EH (cell line): ENCODE results near the gene TBC1D16.
"Not testable (repeated sequence)": the region's sequence is repeated elsewhere in the genome, so short reads cannot be mapped to it uniquely, and the experiment has no call there.

Experiments used
- DNase-seq: peaks from one replicate; pipeline ENCODE4 v3.0.0-alpha.2; 2015; ENCODE audit warnings: low read depth

The TBC1D16 gene

DNA sequence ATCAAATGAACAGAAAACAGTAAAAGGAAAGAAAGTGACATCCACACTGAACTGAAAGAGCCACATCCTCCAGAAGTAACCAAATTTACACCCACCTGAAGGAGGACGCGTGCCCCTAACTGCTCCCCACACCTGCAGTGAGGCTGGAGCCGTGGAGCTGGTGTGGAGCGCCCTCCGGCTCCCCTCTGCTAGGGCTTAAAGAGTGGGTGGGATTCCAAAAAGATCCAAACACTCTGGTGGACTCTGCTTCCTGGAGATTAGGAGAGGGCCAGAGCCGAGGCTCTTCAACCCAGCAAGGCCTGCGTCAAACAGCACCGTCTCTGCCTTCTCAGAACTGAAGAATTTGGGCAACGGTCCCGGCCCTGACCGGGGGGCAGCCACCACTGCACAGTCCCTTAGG is 16.0 kb upstream of the TBC1D16 start:
- DNase-seq = no peak

DNA sequence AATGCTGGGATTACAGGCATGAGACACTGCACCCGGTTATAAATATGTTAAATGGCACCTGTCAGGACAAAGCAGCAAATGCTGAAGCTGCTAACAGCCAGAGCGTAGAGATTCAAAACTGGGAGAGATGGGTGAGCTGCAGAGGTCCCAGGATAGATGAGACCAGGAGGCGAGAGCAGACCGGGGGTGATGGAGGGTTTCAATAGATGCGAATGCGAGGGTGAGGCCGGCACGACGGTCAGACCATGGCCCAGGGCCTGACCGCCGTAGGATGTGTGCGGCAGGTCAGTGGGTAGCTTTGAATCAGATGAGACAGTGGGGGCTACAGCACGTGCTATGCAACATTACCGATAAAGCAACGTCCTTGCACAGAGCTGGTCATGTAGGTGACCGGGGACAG is 15.0 kb upstream of the TBC1D16 start:
- no peak for DNase-seq

DNA sequence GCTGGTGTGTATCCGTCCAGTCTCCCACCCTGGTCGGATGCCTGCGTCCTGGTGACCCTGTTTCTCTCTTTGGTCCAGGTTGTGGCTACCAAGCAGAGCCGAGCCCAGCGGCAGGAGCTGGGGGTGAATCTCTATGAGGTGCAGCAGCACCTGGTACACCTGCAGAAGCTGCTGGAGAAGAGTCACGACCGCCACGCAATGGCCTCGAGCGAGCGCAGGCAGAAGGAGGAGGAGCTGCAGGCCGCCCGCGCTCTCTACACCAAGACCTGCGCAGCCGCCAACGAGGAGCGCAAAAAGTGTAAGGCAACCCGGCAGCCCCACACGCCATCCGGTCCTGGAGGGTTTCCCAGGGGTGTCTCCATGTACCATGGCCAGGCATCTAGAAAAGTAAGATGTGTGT is 14.3 kb upstream of the TBC1D16 start:
- DNase-seq = no peak

DNA sequence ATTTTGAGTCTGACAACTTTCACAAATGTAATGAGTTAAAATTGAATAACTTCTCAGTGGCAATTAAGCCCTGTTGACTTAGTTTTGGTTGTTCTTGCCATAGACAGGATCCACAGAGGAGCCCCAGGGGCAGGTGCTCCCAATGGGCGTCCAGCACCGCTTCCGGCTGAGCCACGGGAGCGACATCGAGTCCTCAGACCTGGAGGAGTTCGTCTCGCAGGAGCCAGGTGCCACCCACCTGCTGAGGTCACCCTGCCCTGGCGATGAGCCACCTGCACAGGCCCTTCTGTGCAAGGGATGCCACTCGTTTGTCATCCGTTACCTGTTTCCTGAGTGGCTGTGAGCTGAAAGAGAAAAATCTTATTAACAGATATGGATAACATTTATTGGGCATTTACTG is 11.5 kb upstream of the TBC1D16 start:
- no peak for DNase-seq

DNA sequence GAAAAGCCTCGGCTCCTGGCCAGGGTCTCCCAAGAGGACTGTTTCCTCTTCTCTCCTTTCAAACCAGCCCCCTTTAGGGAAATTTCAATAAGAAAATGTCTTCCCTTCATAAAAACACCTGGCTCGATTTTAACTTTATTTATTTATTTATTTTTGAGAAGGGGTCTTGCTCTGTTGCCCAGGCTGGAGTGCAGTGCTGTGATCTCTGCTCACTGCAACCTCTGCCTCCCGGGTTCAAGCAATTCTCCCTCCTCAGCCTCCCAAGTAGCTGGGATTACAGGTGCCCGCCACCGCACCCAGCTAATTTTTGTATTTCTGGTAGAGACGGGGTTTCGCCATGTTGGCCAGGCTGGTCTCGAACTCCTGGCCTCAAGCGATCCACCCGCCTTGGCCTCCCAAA is 11.0 kb upstream of the TBC1D16 start:
- not testable (repeated sequence) for DNase-seq

DNA sequence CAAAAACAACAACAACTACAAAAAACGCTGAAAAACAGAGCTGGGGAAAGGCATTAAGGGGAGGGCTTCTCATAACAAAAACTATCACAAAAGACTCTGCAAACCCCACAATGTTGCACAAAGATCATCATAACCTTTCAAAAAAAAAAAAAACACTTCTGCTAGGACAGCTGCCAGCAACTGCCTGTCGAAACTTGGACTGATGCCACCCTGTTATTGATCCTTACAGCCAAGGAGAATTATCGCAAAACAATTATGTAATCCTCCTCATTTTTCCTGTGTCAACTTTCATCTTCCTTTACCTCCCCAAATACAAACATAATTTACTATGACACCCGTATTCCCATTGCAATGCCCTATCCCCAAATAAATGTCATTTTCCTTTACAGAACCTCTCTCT is 10.0 kb upstream of the TBC1D16 start:
- no peak for DNase-seq

DNA sequence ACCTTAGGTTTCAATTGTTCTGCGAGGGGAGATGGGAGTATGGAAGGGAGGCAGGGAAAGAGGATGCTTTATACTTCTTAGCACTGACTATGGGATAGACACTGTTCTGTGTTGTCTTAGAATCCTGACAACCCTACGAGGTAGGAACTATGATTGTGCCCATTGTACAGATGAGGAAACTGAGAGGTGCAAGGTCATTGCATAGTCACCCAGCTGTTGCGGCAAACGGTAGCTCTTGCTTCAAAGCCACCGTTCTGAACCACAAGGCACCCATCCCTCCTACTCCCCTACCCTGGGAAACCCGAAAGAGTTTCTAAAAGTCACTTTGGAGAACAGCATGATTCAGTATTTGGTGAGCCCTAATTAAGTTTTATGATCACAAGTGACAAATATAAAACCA is 8.3 kb upstream of the TBC1D16 start:
- DNase-seq = no peak

DNA sequence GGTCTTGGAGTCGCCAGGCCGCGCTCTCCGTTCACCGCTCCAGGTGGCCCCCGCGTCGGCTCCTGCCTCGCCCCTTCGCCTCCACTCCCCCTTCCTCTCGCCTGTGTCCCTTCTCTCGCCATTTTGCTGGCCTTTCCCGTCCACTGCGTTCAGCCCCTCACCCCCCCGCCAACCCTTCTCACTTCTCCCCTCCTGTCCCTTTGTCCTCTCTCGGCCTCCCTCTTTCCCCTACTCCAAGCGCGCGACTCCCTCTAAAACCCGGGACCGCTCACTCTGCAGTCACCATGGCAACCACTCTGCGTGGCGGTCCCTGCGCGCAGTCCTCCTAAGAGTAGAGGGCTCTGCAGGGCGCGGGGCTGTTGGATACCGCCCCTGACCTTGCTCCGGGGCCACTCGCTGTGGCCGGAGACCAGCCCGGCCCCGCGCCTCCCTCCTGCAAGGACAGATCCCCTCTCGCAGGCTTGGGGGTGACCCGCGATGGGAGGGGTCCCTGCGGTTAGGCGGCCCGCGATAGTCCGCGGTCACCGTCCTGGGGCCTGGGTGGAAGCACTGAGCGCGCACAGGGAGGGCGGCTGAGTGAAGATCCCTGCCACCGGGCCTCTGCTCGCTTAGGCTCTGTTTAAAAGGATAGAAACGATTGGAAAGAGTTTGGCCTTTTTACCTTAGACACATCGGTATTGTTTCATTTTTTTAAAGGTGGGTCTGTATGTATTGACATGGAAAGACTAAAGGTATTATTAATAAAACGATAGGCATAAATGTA is 1.2 kb upstream of the TBC1D16 start:
- peak; percentile 53 for DNase-seq

DNA sequence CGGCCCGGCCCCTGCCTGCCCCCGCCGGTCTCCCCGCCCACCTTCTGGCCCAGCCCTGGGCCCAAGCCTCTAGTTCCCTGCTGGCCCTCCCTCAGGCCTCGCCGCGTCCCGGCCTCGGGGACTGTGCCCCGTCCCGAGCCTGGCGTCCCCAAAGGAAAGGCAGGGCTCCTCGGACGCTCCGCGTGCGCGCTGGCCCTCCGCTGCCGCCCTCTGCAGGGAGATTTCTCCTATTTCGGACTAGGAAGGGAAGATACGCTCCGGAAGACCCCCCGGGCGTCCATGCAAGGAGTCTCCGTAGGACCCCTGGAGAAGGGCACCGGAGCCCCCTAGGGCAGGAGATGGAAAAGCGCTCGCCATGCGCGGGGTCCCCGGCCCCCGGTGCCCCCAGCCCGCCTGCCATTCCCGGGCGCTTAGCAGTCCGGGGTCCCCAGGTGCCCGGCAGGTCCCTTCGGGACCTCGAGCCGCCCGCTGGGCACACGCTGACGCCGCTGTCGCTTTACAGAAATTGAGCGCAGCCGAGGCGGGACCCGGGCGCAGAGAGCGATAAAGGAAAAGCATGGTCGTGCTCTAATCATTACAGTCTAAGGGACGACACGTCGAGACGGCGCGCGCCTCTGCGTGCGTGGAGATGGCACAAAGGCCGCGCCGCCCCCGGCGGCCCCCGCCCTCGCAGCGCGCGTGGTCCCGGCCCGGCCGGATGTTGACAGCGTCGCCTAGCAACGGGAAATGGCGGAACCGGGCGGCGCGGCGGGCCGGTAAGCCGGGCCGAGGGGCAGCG is 454 bp upstream of the TBC1D16 start, which contains the start of gene CCDC40:
TSS of gene CCDC40 (plus strand) at position 706 of the 778 bp plus-strand sequence. CDS start at position 727, 21 bp downstream.
- DNase-seq = peak; percentile 82

DNA sequence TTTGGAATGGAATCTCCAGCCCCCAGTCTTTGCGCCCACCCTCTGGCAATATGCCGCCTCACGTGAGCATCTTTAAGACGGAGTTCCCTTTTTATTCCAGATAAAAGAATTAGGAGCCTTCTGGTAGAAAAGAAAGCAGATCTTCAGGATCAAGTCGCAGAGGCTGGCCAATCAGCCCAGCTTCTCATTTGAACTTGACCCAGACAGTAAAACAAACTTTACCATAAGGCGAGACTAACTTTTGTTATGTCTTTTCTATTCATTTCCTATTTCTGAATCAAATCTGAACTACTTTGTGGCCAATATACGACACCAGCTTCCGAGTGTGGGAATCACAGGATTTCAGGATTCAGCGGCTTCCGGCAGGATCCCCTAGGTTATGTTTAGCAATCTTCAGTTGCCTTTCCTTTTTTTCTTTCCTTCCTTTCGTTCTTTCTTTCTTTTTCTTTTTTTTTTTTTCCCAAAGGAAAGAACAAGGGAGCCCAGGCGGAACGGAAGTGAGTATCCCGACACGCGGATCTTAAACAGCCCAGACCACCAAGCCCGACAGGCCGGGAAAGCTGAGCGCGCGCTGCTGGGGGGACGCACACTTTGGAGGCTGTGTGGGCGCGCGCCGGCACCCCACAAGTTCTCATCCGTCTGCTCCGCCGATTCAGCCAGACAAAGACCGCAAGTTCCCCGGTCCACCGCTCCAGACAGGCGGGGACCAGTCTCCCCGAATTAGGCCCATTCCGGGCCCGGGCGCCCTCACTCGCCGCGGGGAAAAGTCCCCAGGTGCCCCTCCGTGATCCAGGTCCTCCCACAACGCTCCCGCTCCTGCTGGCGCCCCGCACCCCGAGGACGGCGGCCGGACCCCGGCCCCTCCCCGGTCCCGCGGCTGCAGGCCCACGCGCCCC is 633 bp downstream of the TBC1D16 start:
- DNase-seq = peak; percentile 53

DNA sequence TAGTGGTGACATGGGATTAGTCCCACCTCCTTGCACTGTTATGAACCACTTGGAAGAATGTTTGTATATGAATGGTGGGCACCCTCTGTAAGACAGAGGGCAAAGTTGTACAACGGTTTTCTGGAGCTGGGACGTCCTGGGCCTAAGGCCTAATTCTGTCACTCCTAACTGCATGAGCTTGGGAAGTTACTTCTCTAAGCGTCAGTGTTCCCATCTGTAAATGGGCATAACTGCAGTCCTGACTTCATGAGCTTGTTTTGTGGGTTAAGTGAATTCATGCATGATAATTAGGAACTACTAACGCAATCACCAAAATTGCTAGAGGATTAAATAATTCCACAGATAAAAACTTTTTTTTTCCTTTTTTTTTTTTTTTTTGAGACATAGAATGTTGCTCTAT is 1.8 kb downstream of the TBC1D16 start:
- no peak for DNase-seq

DNA sequence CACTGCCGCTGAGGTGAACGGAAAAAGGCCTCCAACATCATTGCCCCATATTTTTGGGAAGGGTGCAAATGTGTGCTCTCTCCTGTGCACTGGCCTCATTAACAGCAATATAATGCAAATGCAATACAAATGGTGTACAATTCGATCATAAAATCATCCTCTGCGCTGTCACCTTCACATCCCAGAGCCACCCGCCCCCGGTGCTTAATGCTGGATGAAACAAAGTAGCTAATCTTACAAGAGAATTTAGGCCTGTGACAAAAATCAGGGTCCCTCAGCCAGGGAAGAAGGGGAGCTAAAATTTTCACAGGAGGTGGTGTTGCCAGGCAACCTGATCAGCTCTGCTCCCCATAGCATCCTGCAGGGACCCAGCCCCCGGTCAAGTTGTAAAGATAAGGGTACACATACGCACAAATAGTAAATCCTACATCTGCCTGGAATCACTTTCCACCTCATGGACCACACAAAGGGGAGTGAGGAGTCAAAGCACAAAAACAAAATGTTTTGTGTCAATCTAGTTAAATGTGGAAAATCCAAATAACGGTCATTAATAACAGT is 3.0 kb downstream of the TBC1D16 start:
- no peak for DNase-seq

DNA sequence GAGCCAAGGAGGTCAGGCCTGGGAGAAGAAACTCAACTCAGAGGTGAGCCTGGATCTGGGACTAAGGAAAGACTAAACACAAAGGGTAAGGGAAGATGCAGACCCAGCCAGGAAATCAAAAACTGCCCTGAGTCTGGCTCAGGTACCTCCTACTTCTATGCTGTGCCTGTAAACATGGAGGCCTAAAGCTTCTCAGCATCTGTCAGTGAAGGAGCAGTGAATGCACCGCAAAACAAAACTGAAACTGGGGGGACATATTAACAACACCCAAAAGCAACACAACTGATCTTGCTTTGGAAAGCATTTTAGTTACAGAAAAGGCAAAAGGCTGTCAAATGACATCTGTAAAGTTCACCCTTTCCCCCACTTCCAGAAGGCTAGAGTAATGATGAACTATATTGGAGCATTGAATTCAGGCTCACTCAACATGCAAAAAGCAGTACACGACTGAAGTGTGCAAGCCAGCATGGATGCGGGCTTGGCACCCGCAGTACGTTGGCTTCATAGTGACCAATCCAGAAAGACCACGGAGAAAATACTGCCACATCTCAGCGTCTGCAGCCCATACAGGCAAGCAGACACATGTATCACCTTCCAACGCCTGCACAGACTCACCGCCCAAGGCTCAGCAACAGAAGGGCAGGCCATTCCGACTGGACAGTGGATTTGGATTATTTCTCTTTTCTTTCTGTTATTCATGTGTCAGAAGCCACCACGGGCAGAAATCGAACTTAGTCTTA is 3.8 kb downstream of the TBC1D16 start:
- DNase-seq = no peak

DNA sequence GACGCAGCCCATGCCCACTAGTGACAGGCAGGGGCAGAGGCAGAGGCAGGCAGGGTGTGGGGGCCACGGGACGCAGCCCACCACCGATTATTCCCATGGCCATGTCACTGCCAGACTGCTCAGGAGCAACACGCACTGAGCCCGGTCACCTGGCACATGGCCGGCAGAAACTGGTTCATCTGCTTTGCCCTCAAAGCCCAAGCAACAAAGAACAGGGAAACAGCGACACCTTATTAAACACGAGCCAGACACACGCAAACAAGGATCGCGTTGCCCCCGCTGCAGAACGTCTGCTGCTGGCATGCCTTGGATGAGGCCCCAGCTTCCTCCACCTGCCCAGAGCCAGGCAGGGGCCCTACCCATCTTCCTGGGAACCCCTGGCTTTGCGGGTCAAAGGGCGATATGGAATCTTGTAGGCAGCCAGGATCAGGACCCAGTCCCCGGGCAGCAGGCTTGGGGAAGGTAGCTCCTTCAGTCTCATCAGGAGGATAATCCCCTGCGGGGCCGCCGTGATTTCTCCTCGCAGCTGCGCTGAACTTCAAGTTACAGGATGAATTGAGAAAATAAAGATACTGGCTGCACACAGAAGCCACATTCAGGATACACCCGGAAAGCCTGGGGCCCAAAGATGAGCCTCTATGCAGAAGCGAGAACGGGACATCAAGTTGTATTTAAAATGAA is 4.8 kb downstream of the TBC1D16 start:
- DNase-seq = no peak

DNA sequence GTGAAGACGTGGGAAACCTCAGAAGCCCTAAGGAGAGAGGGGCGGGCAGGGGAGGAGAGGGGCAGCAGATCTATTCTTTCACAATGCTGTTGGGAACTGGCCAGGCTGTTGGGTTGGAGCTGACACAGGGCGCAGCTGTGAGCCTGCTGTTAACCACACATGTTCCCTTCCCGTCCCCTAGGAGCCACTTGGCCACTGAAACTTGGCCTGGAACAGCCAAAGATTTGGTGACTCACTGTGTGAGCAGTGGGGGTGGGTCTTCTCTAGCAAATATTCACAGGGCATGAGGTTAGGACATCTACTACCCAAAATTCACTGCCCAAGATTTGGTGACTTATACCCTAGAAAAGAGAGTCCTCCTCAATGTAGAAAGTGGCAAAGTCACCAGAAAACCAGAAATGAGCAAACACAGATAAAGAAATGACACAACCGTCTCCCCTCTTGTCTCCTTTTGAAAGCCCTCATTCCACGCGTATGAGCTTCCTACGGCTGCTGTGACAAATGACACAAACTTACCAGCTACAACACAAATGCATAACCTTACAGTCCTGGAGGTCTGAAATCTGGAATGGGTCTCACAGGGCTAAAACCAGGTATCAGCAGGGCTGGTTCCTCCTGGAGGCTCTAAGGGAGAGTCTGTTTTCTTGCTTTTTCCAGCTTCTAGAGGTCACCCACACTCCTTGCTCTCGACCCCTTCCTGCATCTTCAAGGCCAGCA is 6.3 kb downstream of the TBC1D16 start:
- DNase-seq = peak; percentile 84

DNA sequence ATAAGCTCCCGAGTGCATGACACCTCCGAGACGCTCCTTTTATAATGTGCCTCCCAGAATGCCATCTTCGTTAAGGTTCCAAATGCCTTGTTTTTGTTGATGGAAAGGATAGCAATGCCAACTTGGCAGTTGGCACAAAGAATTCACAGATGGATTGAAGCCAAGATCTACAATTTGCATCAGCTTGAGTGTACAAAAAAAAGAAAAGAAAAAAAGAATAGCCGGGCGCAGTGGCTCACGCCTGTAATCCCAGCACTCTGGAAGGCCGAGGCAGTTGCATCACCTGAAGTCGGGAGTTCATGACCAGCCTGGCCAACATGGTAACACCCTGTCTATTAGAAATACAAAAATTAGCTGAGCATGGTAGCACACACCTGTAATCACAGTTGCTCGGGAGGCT is 7.6 kb downstream of the TBC1D16 start:
- DNase-seq = no peak

DNA sequence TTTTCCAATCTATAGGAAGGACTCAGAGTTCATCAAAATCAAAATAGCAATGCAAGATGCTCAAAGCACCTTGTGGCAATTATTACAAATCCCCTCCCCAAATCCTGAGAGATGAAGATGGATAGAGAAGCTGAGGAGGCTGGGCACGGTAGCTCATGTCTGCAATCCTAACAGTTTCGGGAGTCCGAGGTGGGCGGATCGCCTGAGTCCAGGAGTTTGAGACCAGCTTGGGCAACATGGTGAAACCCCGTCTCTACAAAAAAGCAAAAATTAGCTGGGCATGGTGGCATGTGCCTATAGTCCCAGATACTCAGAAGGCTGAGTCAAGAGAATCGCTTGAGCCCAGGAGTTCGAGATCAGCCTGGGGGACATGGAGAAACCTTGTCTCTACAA is 8.6 kb downstream of the TBC1D16 start:
- DNase-seq = no peak

DNA sequence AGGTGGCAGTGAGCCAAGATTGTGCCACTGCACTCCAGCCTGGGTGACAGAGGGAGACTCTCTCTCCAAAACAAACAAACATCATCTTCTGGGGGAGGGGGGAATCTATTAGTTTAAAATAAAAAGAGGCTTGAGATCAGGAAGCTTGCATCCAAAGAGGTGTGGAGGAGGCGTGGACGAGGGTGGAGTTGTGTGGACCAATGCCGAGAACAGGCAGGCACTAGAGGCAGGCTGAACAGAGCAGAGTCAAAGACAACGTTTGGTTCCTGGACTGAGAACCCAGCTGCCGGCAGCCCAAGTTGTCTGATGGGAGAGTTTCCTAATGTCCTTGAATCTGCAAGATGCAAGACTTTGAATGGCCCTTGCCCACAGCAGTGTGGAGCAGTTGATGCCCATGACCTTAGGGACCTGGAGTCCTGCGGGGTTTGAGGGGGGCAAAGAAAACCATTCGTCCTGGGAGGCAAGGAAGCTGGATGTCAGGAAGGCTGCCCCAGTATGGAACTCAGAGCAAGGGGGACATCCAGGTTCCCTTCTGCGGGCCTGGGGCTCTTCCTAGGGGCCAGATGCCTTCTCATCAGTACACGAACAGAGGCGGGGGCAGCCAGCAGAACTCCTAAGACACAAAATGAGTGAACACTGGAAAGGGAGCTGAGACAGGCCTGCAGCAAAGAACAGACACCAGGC is 9.2 kb downstream of the TBC1D16 start:
- DNase-seq = no peak

DNA sequence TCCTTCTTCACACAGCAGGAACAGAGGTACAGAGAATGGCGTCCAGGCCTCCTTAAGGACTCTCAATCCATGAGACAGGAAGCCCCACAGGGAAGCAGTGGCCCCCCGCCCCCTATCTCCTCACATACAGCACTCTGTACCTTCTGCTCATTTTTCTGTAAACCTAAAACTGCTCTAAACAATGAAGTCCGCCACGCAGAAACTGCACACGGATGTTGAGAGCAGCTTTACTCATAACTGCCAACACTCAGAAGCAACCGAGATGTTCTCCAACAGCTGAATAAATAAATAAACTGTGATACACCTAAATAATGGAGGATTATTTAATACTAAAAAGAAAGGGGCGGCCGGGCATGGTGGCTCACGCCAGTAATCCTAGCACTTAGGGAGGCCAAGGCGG is 9.9 kb downstream of the TBC1D16 start:
- DNase-seq = no peak

DNA sequence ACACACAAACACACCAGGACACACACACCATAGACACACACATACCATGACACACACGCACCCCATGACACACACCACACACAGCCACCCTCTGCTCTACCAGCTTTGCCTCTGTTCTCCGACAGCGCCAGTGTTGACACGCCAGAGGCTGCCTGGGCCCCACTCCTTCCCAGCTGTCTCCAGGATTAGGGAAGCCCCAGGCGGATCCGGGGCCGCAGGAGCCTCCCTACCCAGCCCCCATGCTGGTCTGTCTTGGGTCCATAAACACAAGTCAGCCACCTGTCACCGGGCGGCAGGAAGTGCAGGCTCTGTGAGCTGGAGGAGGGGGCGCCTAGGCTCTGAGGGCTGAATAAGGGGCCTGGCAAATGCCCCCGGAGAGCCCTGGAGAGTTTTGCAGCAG is 10.5 kb downstream of the TBC1D16 start:
- no peak for DNase-seq
